Osteoblast (primary cell): ENCODE data around the gene ARHGAP10. TPM values are rescaled to one million over a fixed set of nuclear protein-coding genes. Genes with fewer than 3 reads are reported as not detected.

ENCODE experiments used
- DNase-seq: peaks from one replicate; pipeline ENCODE4 v3.0.0; 2011; ENCODE audit warnings: low spot score, mixed read lengths; ENCODE audit not compliant: insufficient read length; ENCODE audit errors: missing footprints
- H2AFZ ChIP-seq: 2 replicates; pipeline ENCODE4 v1.6.0; 2011; ENCODE audit warnings: mild to moderate bottlenecking, low read length
- H3K27ac ChIP-seq: 2 replicates; pipeline ENCODE4 v1.5.1; 2011; ENCODE audit warnings: mild to moderate bottlenecking, low read depth, low read length, moderate library complexity
- H3K27me3 ChIP-seq: 2 replicates; pipeline ENCODE4 v1.6.0; 2012; ENCODE audit warnings: mild to moderate bottlenecking, control low read depth, inconsistent platforms, low read length, moderate library complexity; ENCODE audit not compliant: insufficient read depth
- H3K36me3 ChIP-seq: 2 replicates; pipeline ENCODE4 v1.5.1; 2011; ENCODE audit warnings: mild to moderate bottlenecking, low read length, control low read depth, moderate library complexity; ENCODE audit not compliant: insufficient read depth
- H3K4me1 ChIP-seq: 2 replicates; pipeline ENCODE4 v1.5.1; 2011; ENCODE audit warnings: mild to moderate bottlenecking, low read length, control low read depth, moderate library complexity; ENCODE audit not compliant: insufficient read depth
- H3K4me2 ChIP-seq: 2 replicates; pipeline ENCODE4 v1.6.0; 2011; ENCODE audit warnings: mild to moderate bottlenecking, low read length; ENCODE audit not compliant: insufficient read depth
- H3K4me3 ChIP-seq: fragments of 200-600 bp; sonication (generic); 3 replicates; pipeline ENCODE4 v1.5.1; 2012; ENCODE audit warnings: mild to moderate bottlenecking, low read length, inconsistent platforms; ENCODE audit not compliant: insufficient read depth
- H3K79me2 ChIP-seq: 2 replicates; pipeline ENCODE4 v1.6.0; 2012; ENCODE audit warnings: mild to moderate bottlenecking, low read length, control low read depth, inconsistent platforms; ENCODE audit not compliant: insufficient read depth
- H3K9me3 ChIP-seq: 2 replicates; pipeline ENCODE4 v1.5.1; 2011; ENCODE audit warnings: low read depth, low read length, control low read depth
- H4K20me1 ChIP-seq: 2 replicates; pipeline ENCODE4 v1.6.0; 2012; ENCODE audit warnings: mild to moderate bottlenecking, low read length, control low read depth; ENCODE audit not compliant: insufficient read depth
- small RNA-seq: library from RNA; depleted of rRNA; stranded (forward); fragments of <200 nt; gene quantifications from one replicate; pipeline ENCODE3, GENCODE V24; 2012
- total RNA-seq: library from RNA; depleted of rRNA; stranded (reverse); fragments of >200 nt; gene quantifications from 2 replicates; pipeline ENCODE4 v1.2.3, GENCODE V29; 2012
- TF ChIP-seq, protein P1 (sequence below): IDR thresholded peaks from 2 replicates; pipeline ENCODE4 v1.5.1; 2011; ENCODE audit warnings: mild to moderate bottlenecking, low read depth, low read length, moderate library complexity; ENCODE audit errors: extremely low read depth

Gene ARHGAP10
- total RNA-seq, 1 donor: 31.5 TPM

DNA sequence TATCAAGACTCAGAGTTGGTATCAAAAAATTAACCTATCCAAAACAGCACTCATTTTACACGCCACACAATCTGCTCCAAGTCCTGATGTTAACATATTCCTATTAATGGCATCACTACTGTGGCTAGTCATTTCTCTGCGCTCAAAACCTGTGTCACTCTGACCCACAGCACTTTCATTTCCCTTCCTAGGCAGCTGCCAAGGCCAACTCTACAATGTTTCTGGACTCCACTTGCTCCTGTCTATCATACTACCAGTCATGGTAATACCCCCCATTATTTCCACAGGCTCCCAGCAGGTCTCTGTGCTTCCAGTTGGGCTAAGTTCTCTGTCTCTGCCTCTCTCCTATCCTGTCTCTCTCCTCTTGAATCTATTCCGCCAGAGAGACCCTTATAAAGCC lies 386.7 kb downstream of the ARHGAP10 start:
- Histone ChIP-seq H4K20me1 (no peaks in the 10 kb centered on the region), H3K4me1 (no peaks in the 10 kb centered on the region), H3K36me3 (no peaks in the 10 kb centered on the region), H3K27ac (no peak overlapping the region), H3K4me3 (no peak overlapping the region), H3K4me2 (no peak overlapping the region), H2AFZ (no peak overlapping the region), H3K9me3 (no peaks in the 10 kb centered on the region), H3K79me2 (no peaks in the 10 kb centered on the region), H3K27me3 (no peaks in the 10 kb centered on the region)
- no peak for DNase-seq
- TF ChIP-seq, protein P1, sequence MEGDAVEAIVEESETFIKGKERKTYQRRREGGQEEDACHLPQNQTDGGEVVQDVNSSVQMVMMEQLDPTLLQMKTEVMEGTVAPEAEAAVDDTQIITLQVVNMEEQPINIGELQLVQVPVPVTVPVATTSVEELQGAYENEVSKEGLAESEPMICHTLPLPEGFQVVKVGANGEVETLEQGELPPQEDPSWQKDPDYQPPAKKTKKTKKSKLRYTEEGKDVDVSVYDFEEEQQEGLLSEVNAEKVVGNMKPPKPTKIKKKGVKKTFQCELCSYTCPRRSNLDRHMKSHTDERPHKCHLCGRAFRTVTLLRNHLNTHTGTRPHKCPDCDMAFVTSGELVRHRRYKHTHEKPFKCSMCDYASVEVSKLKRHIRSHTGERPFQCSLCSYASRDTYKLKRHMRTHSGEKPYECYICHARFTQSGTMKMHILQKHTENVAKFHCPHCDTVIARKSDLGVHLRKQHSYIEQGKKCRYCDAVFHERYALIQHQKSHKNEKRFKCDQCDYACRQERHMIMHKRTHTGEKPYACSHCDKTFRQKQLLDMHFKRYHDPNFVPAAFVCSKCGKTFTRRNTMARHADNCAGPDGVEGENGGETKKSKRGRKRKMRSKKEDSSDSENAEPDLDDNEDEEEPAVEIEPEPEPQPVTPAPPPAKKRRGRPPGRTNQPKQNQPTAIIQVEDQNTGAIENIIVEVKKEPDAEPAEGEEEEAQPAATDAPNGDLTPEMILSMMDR: no peak

DNA sequence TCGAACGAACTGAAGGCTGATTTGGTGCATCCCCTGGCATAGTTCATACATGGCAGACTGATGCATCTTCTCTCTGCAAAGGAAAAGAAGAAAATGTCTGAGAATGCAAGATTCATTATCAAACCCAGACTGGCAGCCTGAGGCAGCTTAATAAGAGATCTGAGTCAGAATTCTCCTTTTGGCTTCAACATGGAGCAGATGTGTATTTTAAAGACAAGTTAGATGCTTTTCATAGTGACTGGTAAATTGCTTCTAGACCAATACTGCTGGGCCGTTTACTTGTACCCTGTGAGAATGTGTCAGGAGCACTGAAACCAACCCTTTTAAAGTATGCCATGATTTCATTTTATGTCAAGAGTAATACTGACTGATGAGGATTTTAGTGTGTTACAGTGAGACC lies 388.3 kb downstream of the ARHGAP10 start:
- Histone ChIP-seq H3K4me1 (no peaks in the 10 kb centered on the region), H4K20me1 (no peaks in the 10 kb centered on the region), H3K4me2 (no peak overlapping the region), H3K27me3 (no peaks in the 10 kb centered on the region), H3K27ac (no peak overlapping the region), H3K79me2 (no peaks in the 10 kb centered on the region), H3K36me3 (no peaks in the 10 kb centered on the region), H2AFZ (no peak overlapping the region), H3K4me3 (no peak overlapping the region), H3K9me3 (peaks cover 4% of the 10 kb centered on the region)
- no peak for DNase-seq
- TF ChIP-seq, protein P1: no peak

Small RNA genes lying within 50 kb of the gene (small RNA-seq; reads per million reads assigned to genes)
- gene MIR4799: not detected
- gene RN7SL254P: not detected
- not detected for gene RNA5SP165

Other genes with a start within 250 kb of the ARHGAP10 start
- gene TMEM184C, start 114.7 kb upstream of the ARHGAP10 start, total RNA-seq: 35.1 and 43.4 TPM in 2 replicates
- gene PRMT9, start 47.9 kb upstream of the ARHGAP10 start, total RNA-seq: 8.3 and 9.0 TPM in 2 replicates